Measurements from ENCODE around the gene POLR1G.
A peak's percentile ranks its signal among the peaks of the same experiment; 100 is the strongest.
"Not testable (repeated sequence)": the region's sequence is repeated elsewhere in the genome, so short reads cannot be mapped to it uniquely, and the experiment has no call there.

Gene POLR1G

DNA sequence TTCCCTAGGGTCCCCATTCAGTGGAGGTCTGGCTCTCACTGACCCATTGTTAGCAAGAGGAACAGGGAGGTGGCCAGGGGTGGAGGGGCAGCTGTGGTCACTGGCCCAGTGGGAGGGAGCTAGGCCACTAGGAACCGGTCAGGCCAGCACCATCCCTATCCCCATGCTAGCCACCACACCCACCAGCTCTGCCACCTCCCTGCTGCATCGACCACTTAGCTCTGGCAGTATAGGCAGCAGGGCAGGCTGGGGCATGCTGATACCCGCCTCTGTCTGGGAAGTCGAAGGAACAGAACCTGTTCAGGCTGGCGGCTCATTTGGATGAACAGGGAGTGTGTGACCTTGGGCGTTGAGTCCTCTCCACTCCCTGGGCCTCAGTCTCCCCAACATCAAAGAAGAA, 6.3 kb upstream of the POLR1G start:
- DNase-seq (ENCODE audit: low spot score), result no peak

DNA sequence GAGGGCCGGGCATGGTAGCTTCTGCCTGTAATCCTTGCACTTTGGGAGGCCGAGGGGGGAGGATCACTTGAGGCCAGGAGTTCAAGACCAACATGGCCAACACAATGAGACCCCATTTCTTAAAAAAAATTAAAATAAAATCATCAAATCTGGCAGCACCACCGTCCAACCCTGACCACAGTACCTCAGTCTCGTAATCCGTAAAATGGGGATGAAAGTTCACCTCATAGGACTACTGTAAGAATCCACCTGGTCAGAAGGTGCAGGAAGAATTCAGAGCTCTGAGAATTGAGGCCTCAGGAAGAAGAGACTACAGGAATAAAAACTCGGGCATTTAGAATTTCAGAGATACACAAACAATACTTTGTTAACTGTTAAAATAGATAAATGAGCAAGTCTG, 4.6 kb upstream of the POLR1G start:
- DNase-seq (ENCODE audit: low spot score), result no peak

GRCh38 chr19:45402298-45403061, 4.0 kb upstream of the POLR1G start:
- DNase-seq (ENCODE audit: low spot score), result no peak

DNA sequence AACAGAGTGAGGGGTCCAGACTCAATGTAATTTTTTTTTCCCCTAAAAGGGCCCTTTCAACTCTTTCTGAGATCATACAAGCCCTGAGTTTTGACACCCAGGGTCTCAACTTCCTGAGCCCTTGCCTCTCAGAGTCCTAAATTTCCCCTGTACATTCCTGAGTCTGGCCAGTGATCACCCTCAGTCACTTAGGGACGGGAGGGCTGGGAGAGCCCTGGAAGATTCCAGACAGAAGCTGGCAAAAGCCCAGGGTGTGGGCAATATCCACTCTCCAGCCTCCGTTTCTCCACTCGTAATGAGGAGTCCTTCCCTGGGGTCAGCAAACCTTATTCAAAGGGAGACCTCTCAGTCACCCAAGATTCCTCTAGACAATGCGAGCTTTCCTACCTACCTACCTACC, 3.2 kb upstream of the POLR1G start:
- no peak for DNase-seq (ENCODE audit: low spot score)

GRCh38 chr19:45403781-45404556, 2.5 kb upstream of the POLR1G start:
- DNase-seq (ENCODE audit: low spot score), result no peak

DNA sequence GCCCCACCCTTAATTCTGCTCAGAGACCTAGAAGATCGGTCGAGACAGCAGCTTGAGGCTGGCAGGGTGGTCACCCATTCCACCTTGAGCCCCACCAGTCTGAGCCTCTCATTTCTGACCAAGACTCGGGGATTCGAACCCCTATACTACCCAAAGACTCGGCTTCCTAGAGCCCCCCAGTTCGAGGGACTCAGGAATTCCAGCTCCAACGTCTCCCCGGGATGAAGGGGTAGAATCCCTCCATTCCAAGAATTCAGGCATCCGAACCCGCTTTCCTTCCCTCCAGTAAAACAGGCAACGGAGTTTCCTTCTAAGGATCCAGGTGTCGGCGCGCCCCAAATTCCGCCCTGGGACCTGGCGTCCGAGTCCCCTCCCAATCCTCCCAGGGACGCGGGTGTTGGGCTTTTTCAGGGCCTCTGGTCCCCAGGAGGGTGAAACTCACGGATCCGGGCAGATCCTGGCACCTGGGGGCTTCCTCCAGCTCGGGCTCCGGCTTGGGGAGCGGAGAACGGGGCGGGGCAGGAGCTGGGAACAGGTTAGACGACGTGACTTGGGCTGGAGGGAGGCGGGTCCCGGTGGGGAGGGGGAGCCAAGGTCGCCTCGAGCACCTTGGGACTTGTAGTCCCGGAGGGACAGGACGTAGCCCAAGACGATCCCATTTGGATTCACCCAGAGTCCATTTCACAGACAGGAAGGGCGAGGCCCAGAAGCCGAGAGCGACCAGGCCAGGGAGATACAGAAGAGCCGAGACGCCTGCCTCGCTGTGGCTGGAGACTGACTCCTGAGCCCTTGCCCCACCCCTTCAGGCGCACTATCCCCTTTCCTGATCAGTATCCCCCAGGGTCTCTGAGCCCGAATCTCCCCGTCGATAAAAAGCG, 1.6 kb upstream of the POLR1G start, which contains the start of gene PPP1R13L:
TSS of gene PPP1R13L (minus strand) at position 513 of the 878 bp plus-strand sequence. CDS start 6,751 bp downstream, outside the sequence.
- no peak for DNase-seq (ENCODE audit: low spot score)

DNA sequence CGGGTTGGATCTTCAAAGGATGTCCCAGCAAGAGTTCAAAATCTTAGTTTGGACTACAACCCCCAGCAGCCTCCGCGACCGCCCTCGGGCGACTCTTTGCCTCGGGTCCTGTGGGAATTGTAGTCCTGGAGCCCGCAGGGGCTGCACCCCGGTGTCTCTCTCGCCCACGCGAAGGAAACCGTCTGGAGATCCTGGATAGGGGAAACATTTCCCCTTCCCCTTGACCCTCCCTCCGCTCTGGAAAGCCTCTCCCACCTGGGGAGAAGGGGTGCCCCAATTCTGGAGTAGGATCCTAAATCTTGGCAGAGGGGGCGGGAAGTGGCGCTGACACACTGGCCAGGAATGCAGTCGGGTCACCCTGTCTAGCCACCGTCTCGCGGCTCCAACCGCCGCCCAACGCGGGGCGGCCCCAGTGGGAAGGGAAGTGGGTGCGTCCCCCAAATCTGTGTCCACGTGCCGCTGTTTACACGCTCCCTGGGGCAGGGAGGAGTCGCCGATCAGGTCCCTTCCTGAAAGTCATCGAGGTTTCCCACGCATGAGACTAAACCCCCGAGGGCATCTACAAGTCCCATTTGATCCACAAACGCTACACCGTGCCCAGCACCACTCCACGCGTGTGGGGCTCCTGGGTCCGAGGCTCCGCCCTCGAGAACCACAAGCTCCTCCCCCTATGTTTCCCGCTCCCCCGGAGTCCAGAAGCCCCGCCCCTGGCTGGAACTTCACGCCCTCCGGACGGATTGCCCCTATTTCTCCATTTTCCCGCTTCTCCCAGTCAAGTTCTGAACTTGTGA, 814 bp upstream of the POLR1G start:
- DNase-seq (ENCODE audit: low spot score), result peak; percentile 87

- DNase-seq (ENCODE audit: low spot score), result no peak
These were observed 589 bp downstream of the POLR1G start for GRCh38 chr19:45407091-45407375.

DNA sequence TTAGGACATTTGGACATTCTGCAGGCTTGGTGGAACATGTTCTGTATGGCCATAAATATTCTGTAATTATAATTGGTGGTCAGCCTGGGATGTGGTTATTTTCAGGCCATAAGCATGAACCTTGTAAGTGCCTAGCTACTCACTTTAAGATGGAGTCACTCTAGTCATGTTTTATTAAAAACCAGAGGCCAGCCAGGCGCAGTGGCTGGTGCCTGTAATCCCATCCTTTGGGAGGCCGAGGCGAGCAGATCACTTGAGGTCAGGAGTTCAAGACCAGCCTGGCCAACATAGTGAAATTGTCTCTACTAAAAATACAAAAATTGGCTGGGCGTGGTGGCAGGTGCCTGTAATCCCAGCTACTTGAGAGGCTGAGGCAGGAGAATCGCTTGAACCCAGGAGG, 1.1 kb downstream of the POLR1G start:
- not testable (repeated sequence) for DNase-seq (ENCODE audit: low spot score)

- DNase-seq (ENCODE audit: low spot score), result no peak
These were observed 1.7 kb downstream of the POLR1G start for GRCh38 chr19:45408121-45408520.

DNA sequence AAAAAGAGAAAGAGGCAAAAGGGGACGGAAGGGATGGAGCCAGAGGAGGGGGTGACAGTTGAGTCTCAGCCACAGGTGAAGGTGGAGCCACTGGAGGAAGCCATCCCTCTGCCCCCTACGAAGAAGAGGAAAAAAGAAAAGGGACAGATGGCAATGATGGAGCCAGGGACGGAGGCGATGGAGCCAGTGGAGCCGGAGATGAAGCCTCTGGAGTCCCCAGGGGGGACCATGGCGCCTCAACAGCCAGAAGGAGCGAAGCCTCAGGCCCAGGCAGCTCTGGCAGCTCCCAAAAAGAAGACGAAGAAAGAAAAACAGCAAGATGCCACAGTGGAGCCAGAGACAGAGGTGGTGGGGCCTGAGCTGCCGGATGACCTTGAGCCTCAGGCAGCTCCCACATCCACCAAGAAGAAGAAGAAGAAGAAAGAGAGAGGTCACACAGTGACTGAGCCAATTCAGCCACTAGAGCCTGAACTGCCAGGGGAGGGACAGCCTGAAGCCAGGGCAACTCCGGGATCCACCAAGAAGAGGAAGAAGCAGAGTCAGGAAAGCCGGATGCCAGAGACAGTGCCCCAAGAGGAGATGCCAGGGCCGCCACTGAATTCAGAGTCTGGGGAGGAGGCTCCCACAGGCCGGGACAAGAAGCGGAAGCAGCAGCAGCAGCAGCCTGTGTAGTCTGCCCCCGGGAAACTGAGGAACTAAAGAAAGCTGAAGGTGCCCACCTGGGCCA, 2.5 kb downstream of the POLR1G start:
- DNase-seq (ENCODE audit: low spot score), result no peak

GRCh38 chr19:45409557-45409920, 3.1 kb downstream of the POLR1G start:
- no peak for DNase-seq (ENCODE audit: low spot score)

- DNase-seq (ENCODE audit: low spot score), result not testable (repeated sequence)
These were observed 3.9 kb downstream of the POLR1G start for GRCh38 chr19:45410330-45410729.

DNA sequence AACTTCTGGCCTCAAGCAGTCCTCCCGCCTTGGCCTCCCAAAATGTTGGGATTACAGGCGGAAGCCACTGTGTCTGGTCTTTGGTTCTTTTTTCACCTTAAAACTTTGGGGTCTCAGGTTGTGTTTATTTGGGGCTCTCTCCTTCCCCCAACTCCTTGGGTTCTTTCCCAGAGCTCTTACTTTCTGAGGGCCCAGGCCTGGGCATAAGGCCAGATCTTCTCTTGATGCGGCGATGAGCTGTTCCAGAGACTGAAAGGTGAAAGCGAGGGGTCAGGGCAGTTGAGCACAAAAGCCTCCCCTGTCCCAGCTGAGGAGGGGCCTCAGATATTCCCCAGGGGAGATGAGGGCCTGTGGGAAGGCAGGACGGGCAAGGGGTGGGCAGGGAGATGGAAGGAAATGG, 7.1 kb downstream of the POLR1G start:
- DNase-seq (ENCODE audit: low spot score), result no peak

- DNase-seq (ENCODE audit: low spot score), result no peak
These were observed 8.0 kb downstream of the POLR1G start for GRCh38 chr19:45414468-45414867.

DNA sequence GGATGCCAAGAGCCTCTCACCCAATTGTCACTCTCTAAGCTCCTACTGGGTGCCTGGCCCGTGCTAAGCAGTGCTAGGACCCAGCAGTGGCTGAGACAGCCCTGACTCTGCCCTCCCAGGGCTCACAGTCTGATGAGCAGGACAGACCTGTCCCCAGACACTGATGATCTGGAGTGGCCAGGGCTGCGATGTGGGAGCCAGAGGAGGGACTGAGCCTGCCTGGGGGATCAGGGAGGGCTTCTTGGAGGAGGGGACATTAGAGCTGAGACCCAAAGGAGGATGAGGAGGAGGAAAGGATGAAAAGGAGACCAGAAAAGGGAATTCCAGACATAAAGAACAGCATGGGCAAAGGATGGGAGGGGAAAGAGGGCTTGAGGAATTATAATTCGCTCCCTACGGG, 10.7 kb downstream of the POLR1G start:
- no peak for DNase-seq (ENCODE audit: low spot score)

DNA sequence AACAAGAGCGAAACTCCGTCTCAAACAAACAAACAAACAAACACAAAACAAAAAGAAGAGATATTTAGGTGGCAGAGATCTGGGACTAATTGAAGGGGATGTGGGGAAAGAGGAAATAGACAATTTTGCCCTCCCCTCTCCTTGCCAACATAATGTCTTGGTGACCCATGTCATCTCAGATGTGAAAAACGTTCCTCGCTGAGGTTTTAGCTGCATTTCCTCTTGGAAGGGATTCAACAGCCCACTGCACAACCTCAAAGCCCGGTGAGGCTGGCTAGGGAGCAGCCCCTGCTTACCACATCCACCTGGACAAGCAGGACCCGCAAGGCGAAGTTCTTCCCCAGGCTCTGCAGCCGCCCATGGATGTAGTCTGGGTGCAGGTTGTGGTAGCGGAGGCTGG, 12.4 kb downstream of the POLR1G start:
- no peak for DNase-seq (ENCODE audit: low spot score)

- peak; percentile 74 for DNase-seq (ENCODE audit: low spot score)
These were observed 13.0 kb downstream of the POLR1G start for GRCh38 chr19:45419396-45419795.

DNA sequence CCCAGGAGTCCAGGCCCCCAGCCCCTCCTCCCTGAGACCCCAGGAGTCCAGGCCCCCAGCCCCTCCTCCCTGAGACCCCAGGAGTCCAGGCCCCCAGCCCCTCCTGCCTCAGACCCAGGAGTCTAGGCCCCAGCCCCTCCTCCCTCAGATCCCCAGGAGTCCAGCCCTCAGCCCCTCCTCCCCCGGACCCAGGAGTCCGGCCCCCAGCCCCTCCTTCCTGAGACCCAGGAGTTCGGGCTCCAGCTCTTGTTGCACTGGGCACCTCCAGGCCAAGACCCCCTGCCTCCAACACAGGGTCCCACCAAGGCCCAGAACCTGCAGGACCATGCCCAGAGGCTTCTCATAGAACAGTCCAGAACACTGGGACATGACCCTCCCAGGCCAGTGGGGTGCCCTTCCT, 13.5 kb downstream of the POLR1G start:
- no peak for DNase-seq (ENCODE audit: low spot score)

DNA sequence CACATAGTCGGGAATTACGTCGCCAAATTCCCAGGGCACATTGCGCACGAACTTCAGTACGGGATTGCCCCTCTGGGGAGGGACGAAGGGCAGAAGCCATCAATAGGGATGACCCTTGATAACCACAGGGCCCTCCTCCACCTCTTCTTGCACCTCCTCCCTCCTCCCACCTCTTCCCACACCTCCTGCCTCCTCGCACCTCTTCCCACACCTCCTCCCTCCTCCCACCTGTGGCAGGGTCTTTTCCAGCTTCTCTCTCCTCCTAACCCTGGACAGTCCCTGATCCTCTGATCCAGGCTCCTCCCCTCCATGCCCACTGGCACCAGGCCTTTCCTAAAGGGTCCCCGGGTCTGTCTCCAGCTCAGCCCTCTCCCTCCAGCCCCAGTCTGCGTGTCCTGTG, 13.9 kb downstream of the POLR1G start:
- no peak for DNase-seq (ENCODE audit: low spot score)

- no peak for DNase-seq (ENCODE audit: low spot score)
These were observed 14.4 kb downstream of the POLR1G start for GRCh38 chr19:45420871-45421270.
